SK-N-MC (cell line): ENCODE data around the gene SNX32.
A peak's percentile ranks its signal among the peaks of the same experiment; 100 is the strongest.

ENCODE experiments used
- EZH2 ChIP-seq: fragments of 200-600 bp; sonication (generic); IDR thresholded peaks from one replicate; pipeline ENCODE4 v1.6.1; 2017; ENCODE audit warnings: antibody characterized with exemption
- FOXP2 ChIP-seq: optimal IDR thresholded peaks from 2 replicates; pipeline ENCODE3; 2011; ENCODE audit warnings: mild to moderate bottlenecking, moderate library complexity; ENCODE audit not compliant: insufficient read depth; ENCODE audit errors: extremely low read length, control extremely low read depth
- POLR2AphosphoS5 ChIP-seq: IDR thresholded peaks from 2 replicates; pipeline ENCODE4 v1.6.1; 2012; ENCODE audit warnings: mild to moderate bottlenecking, low read depth, low read length, borderline replicate concordance

GRCh38 chr11:65888163-65888814 is 54.5 kb downstream of the SNX32 start, which contains the start of gene FIBP:
- TF ChIP-seq EZH2 (no peak), POLR2AphosphoS5 (peak; percentile 97), FOXP2 (no peak)
